ENCODE results near the gene DAPK3.
"Not testable (repeated sequence)": the region's sequence is repeated elsewhere in the genome, so short reads cannot be mapped to it uniquely, and the experiment has no call there.

DAPK3 gene

DNA sequence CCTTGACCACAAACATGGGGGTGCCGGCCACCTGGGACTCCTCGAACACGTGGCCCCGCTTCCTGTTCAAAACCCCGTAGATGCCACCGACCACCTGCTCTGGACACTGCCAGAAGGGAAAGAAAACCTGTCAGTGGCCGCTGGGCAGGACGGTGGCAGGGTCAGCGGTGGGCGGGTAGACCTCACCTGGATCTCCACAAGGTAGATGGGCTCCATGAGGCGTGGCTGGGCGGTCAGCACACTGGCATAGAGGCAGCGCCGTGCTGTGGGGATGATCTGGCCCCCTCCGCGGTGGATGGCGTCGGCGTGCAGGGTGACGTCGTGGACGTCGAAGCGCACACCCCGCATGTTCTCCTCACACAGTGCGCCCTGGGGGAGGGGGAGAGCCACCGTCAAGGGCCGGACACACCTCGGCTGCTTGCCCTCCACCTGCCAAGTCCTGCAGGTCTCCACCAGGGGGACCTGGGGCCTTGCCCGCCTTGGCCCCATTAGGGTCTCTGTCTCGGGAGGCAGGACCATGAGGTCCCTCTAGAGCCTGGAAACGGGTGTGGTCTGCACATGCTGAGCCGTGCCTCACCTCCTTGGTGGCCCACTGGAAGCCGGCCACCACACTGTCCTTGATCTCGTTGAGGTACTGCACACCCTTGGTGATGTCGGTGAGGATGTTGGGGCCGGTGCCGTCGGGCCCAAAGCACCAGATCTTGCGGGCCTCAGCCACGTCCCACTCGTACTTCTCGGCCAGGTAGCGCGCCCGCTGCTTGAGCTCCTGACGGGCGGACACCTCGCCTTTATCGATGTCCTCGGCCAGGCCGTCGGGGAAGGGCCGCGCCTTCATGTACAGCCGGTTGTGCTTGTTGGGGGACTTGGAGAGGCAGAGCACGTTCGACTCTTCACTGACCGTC lies 6.6 kb upstream of the DAPK3 start:
- DNase-seq = no peak

DNA sequence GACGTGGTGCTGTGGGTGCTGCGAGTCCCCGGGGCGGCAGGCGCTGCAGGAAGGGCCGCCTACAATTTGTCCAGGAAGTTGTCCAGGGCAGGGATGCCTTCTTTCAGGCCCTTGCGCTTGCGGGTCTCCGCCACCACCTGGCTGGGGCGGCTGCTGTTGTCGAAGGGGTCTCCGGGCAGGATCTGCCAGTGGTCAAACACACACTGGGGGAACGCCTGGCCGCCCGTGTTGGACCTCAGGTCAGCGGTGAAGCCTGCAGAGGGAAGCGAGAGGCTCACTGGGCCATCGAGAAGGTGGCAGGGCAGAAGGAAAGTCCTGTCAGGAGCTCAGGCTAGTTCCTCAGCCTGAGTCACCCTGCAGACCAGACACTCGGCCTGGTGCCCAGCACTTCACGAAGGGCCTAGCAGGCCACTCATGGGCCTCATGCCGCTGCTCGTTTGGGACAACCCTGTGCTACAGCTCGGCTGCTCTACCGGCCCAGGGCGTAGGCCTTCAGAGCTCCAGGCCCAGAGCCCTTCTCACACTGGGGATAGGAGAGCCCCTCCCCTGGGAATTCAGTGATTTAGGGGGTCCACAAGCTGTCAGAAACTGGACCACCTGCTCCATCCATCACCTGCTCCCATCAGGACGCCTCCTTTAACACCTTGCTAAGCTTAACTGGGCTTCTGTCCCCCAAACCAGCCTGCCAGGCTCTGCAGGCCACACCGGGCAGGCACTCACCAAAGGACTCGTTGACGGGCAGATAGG lies 5.8 kb upstream of the DAPK3 start:
- DNase-seq = no peak

DNA sequence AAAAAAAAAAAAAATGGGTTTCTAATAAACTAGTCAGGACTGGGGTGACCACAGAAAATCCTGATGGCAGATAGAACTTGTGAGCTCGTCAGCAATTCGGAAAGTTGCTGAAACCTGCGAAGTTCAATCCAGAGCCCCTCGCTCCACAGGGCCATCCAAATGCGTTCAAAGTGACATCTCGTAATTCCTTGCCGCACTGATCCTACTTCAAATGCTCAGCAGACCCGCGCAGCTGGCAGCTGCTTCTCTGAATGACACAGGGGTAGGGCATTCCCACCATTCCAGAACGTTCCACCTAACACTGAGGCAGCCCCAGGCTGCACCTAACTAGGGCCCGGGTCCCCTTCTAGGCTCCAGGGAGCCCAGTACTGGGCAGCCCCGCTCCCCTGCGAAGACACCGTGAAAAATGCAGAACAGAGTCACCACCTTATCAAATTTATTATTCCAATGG lies 4.8 kb upstream of the DAPK3 start:
- no peak for DNase-seq

DNA sequence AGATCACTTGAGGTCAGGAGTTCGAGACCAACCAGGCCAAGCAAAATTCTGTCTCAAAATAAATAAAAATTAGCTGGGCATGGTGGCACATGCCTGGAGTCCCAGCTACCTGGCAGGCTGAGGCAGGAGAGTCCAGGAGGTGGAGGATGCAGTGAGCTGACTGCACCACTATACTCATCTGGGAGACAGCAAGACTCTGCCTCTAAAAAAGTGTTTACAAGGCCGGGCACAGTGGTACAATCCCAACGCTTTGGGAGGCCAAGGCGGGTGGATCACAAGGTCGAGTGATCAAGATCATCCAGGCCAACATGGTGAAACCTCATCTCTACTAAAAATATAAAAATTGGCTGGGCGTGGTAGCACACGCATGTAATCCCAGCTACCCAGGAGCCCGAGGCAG lies 4.2 kb upstream of the DAPK3 start:
- no peak for DNase-seq

DNA sequence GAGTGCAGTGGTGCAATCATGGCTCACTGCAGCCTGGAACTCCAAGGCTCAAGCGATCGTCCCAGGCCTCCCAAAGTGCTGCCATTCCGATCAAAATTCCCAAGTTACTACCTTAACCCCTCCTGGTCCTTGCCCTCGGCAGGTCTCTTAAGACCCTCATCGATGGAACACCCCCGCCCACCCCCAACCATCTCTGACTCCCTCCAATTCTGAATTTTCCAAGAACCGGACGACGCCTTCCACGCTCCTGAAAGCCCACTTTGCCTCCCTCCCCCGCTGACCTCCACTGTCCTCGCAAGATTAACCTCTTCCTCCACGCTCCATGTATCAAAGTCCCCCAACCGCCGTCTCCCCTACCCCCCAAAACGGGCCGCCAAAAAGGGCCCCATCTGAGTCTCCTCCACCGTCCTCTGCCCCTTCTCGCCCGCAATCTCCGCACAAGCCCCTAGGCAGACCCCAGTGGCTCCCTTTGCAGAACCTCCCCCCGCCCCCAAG lies 539 bp downstream of the DAPK3 start:
- DNase-seq = no peak

DNA sequence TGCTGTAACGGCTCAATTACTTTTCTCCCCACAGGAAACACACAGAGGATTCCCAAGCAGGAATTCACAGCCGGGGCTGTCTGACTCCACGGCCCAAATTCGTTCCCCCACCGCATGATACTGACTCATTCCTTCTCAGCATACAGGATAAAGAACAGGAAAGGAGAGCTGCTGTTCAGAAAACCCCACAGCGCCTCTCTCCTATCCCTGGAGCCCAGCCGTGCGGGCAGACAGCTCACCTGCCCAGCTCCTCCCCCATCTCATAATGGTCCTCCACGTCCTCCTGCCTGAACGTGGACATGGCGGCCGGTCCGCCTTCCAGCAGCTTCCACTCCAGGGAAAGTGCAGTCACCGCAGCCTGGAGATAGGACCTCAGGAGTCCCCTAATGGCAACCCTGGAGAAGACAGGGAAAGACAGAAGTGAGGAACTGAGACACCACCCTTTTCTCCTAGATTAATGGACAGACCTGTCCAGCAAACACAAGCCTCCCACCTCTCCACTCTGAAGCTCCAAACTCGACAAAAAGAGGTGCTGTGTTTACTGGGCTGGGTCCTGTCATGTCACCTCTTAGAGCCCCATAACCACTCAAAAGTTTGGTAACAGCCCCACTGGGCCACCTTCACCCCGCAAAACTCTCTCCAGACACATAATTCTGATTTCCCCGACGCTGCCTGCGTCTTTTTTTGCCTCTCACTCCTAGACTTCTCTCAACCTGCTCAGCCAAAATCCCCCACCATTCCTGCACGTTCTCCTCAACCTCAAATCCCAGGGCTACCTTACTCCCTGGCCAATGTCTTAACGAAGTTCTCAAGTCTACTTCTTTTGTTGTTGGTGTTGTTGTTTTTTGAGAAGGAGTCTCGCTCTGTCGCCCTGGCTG lies 1.2 kb downstream of the DAPK3 start:
- no peak for DNase-seq

DNA sequence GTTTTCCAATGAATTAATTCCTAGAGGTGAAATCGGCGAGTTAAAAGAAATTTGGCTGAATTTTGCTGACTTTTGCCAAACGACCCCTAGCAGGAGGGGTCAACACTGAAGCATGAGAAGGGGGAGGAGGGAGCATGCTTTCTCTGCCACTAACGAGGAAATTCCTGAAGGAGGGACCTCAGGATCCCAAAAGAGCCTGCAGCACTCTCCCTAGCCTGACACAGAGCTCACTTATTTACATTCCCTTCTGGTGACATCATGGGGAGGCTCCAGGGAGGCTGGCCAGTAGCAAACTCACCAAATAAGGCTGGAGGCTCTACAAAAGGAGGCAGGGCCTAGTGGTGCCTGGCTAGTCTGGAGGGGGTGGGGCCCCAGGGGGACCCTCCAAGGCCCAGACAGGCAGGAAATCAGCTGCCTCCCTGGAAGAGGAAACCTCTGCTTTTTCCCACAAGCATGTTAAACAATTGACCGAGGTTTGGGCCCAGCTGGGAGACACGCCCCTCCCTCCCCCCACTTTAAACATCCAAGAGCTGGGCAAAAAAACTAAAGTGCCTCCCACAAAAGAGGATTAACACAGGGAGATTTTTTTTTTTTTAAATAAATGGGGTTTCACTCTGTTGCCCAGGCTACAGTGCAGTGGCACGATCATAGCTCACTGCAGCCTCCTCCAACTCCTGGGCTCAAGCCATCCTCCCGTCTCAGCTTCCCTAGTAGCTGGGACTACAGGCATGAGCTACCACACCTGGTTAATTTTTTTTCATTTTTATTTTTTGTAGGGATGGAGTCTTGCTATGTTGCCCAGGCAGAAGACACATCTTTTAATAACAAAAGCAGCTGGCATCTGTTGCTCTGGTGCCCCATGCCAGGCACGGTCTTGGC lies 2.1 kb downstream of the DAPK3 start:
- DNase-seq = no peak

DNA sequence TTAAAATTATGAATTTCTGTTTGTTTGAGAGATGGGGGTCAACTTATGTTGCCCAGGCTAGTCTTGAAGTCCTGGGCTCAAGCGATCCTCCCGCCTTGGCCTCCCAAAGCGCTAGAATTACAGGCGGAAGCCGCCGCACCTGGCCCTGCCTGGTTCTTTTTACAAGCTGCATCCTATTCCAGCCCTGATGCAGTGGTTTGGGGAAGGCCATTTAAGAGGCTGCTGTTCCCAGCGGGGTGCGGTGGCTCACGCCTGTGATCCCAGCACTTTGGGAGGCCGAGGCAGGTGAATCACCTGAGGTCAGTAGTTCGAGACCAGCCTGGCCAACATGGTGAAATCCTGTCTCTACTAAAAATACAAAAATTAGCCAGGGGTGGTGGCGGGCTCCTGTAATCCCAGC lies 2.9 kb downstream of the DAPK3 start:
- not testable (repeated sequence) for DNase-seq

DNA sequence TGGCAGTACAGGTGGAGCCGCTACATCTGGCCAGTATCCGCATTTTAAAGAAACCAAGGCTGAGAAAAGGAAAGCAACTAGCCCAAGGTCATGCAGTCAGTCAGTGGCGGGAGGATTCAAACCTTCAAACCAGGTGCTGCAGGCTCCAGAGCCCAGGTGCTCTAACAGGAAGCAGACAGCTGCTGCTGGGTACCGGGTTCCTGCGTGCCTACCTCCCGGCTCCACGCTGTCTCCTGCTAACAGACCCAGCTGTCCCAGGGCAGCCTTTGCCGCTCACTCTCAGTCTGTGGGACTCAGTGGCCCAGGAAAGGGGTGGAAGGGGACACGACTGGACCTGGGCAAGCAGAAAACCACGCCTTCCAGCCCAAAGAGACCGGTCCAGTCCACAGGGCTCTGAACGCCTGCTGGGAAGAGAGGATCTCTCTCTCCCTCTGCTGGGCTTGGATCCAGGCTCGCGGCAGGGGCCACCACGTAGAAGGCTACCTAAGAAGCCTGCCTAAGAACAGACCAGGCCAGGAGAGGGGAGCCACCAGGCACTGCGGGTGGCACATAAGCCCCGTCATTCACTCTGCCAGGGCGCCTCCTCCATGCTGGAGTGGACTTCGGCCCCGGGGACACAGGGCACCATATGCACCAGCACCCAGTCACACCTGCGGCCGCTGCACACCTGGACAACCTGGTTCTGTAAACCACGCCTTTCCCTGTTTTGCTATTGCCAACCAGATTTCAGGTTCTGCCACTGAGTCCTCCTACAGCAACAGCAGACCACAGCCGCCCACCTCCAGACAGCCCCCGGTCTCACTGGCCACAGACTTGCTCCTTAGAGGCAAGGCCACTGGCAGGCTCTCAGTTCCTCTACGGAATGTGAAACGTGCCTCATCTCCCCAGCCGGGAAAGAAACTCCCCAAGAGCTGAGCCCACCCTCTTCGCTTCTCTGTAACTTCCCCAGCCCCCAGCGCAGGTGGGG lies 4.6 kb downstream of the DAPK3 start:
- DNase-seq = no peak

DNA sequence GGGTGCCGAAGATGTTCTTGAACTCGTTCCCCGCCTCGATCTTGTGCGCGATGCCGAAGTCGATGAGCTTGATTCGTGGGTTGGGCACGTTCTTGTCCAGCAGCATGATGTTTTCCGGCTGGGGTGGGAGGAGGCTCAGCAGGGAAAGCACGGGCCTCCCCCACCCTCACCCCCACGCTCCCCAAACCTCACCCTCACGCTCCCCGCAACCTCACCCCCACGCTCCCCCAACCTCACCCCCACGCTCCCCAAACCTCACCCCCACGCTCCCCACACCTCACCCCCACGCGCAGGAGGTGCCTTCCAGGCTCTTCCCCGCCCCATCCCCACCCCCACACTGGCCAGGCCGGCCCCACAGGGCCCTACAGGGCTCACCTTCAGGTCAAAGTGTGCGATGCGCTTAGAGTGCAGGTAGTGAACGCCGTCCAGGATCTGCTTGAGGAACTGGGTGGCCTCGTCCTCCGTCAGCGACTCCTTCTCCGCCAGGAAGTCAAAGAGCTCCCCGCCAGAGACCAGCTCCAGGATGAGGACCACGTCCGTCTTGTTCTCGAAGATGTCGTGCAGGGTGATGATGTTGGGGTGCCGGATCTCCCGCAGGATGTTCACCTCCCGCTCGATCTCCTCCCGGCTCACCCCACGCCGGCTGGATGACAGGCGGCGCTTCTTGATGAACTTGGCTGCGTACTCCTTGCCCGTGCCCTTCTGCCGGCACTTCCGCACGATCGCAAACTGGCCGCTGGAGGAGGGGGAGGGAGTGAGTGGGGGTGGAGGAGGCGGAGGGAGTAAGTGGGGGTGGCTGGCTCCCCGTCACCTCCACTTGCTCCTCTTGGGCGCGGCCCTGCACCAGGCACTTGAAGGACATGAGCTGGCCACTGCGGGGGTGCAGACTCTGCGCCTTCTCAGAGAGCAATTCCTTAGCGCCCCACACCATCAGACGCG lies 6.4 kb downstream of the DAPK3 start:
- DNase-seq = no peak

DNA sequence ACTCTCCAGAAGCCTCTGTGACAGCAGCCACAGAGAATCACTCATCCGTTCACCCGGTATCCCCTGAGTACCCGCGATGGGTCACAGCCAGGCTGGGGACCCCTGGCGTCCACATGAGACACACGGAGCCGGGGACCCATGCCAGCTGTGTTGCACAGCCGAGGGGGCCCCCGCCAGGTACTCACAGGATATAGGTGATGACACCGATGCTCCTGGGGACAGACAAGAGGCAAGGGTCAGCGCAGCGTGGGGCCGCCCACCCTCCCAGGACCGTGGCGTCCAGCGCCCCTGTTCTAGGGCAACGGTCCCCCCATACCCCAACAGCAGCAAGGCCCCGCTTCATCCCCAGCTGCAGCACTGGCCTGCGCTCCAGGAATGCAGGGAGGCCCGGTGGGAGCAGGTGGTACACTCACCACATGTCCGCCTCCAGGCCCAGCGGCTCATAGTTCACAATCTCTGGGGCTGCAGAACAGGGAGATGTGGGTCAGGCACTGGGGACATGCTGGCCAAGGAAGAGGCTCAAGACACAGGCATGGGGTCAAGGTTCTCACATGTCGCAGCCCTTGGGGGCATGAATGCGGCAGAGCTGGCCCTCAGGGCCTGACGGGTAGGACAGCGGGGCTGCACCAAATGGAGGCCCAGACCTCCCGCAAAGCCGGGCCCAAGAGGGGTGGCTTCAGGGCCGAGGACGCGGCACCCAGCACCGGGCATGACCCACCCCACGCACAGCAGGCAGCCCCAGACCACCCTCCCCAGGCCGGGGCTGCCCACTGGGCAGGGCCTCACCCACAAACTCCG lies 7.2 kb downstream of the DAPK3 start:
- no peak for DNase-seq

DNA sequence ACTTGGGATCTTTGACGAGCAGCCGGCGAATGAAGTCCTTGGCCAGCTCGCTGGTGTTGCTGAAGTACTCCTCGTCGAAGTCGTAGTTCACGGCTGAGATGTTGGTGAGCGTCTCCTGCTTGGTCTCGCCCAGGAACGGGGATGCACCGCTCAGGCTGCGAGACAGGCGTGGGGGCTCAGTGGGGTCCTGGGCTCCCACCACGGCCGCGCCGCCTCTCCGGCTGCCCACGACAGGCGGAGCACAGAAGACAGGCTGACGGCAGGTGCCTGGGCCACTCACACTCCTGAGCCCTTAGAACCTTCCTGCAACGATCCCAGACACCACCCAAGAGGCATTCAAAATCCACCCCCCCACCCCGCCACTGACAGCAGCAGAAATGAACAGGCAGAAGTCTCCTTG lies 9.9 kb downstream of the DAPK3 start:
- DNase-seq = no peak

DNA sequence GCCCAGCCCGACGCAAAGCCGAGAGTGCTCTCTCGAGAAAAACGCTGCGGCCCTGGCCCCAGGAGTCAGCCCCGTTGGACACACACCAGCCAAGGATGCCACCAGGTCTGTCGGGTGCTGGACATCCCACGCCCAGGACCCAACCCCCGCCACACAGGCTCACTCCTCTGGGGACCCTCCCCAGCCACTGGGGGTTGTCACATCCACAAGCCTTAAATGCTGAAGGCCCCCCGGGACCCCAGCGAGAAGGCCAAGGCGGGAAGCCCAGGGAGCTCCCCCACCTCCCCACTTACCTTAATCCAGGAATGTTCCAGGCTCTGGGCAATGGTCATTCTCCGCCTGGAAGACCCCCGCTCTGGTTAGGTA lies 11.2 kb downstream of the DAPK3 start:
- no peak for DNase-seq

DNA sequence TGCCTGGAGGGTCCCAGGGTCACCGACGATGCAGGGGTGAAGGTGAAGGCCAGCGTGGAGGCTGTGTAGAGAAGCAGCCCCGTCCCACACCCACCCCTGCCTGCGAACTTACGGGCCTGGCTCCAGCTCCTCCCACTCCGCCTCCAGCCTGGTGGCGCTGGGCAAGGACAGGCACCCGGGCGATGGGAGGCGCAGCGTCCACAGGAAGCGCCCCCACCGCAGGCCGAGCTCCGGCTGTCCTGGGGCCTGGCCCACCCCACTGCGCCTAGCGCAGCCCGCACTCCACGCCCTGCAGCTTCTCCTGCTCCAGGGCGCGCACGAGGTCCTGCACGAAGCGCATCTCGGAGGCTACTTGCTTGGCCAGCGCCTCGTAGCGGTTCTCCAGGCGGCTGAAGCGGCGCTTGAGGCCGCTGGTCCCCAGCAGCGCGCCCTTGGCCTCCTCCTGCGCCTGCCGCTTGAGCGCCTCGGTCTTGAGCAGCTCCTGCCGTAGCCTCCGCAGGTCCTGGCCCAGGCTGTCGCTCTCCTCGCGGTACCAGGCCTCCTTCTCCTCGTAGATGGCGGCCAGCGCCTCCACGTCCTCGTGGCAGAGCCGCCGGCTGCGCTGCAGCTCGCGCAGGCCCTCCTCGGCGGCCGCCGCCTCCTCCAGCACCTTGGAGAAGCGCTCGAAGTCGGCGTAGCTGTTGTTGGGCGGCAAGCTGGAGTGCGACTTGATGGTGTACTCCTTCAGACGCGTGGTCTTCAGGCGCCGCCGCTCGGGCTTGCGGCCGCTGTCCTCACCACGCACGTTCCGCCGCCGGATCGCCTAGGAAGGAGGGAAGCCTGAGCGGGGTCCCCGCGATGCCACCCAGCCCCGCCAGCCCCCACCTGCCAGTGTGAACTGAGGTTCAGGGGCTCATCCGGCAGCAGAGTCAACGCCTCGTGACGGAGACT lies 11.8 kb downstream of the DAPK3 start:
- DNase-seq = no peak

DNA sequence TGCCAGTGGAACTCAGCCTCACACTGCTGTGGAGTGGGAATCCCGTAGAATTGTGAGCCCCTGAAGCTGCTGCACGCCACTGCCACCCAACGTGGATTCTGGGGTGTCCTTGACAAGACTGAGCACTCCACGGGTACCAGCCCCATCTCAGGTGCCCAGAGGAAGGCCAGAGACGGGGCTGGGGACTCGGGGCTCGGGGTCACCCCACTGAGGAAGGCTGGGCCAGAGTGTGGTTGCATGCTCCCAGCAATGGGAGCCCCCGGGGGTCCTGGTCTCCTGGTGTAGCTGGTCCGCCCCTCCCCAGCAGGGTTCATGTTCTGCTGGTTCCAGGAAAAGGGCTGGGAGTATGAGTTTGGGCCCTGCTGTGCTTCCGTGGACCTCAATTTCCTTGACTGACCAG lies 15.2 kb downstream of the DAPK3 start:
- no peak for DNase-seq

DNA sequence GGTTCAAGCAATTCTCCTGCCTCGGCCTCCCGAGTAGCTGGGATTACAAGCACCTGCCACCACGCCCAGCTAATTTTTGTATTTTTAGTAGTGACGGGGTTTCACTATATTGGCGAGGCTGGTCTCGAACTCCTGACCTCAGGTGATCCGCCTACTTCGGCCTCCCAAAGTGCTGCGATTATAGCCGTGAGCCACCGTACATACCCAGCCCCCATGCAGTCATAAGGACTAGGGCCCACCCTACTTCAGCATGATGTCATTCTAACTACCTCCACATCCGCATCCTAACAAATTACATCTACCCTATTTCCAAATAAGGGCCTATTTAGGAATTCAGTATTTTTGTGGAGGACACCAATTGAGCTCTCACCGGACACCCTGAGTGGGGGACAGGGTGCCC lies 15.6 kb downstream of the DAPK3 start:
- DNase-seq = not testable (repeated sequence)

DNA sequence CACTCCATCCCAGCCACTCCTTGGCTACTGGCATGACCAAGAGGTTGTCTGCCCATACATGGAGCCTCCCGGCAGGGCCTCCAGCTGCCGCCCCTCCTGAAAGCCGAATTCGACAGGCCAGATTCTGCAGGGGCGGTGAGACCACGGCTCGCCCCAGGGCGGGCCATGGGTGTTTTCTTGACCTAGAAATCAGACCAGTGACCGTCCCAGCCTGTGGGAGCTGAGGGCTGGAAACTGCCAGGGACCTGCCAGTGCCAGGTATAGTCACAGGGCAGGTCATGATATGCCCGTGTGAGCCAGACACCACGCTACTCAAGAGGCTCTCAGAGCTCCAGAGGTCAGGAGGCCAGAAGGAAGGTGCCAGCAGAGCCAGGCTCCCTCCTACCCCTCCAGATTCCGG lies 16.8 kb downstream of the DAPK3 start:
- no peak for DNase-seq

All from NCI-H1092 treated with DMSO at 0.1 percent for 48 hours (cell line).